ENCODE measurements around the gene ADAMTS6.

- no peak for TF ChIP-seq POLR2A (IDR thresholded peaks at IDR 0.05)
- TF ChIP-seq, protein P1, sequence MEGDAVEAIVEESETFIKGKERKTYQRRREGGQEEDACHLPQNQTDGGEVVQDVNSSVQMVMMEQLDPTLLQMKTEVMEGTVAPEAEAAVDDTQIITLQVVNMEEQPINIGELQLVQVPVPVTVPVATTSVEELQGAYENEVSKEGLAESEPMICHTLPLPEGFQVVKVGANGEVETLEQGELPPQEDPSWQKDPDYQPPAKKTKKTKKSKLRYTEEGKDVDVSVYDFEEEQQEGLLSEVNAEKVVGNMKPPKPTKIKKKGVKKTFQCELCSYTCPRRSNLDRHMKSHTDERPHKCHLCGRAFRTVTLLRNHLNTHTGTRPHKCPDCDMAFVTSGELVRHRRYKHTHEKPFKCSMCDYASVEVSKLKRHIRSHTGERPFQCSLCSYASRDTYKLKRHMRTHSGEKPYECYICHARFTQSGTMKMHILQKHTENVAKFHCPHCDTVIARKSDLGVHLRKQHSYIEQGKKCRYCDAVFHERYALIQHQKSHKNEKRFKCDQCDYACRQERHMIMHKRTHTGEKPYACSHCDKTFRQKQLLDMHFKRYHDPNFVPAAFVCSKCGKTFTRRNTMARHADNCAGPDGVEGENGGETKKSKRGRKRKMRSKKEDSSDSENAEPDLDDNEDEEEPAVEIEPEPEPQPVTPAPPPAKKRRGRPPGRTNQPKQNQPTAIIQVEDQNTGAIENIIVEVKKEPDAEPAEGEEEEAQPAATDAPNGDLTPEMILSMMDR (IDR thresholded peaks at IDR 0.05): no peak
Measured at GRCh38 chr5:65338606-65339151, 143.0 kb downstream of the ADAMTS6 start.
